HG03520 (cell line): ENCODE data around the gene TSPAN19.

Experiments
- ATAC-seq: cut with Tn5 transposase; IDR thresholded peaks from one replicate; pipeline ENCODE4 v1.9.1; 2021; ENCODE audit warnings: mild to moderate bottlenecking, moderate library complexity; ENCODE audit not compliant: unreplicated experiment

TSPAN19 gene

DNA sequence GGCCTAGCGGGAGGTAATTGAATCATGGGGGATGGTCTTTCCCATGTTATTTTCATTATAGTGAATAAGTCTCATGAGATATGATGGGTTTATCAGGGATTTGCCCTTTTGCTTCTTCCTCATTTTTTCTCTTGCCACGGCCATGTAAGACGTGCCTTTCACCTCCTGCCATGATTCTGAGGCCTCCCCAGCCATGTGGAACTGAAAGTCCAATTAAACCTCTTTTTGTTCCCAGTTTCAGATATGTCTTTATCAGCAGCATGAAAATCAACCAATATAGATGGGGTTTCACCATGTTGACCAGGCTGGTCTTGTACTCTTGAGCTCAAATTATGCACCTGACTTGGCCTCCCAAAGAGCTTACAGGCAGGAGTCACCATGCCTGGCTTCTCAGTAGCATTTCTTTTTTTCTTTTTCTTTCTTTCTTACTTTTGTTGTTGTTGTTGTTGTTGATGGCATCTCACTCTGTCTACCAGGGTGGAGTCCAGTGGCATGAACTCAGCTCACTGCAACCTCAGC is 33.2 kb downstream of the TSPAN19 start:
- ATAC-seq = no peak

DNA sequence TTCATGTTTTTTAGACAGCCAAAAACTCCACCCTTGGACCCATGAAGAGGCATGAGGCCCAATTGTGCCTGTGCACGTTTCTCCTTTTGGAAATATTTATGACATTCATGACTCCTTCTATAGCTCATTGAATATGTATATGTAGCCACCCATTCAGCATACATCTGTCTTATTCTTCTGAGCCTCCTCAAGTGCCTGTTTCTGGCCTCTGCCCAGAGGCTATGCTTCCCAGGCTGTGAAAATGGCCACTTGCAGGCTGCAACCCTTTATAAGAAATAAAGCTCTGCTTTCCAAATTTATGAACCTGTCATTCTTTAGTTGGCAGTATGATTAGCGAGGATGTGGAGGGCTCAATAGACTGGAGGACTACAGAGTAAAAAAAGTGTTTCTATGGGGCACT is 35.3 kb downstream of the TSPAN19 start:
- no peak for ATAC-seq

- no peak for ATAC-seq
Measured at GRCh38 chr12:84998341-84998740, 37.7 kb downstream of the TSPAN19 start.

DNA sequence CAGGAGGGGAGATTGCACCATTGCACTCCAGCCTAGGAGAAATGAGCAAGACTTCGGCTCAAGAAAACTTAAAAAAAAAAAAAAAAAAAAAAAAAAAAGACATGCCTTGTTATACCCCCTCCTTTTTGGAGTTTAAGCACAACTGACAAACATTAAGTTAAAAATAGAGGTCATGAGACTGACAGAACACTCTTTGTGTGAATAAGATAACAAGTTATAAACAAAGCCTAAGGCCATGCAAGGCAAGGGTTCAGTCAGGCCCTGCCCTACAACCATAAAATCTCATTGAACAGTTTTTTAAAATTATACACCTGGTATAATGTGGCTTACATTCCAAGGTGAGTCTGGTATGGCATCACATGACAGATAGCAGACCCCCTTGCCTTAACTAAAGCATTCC is 39.3 kb downstream of the TSPAN19 start:
- ATAC-seq = no peak

DNA sequence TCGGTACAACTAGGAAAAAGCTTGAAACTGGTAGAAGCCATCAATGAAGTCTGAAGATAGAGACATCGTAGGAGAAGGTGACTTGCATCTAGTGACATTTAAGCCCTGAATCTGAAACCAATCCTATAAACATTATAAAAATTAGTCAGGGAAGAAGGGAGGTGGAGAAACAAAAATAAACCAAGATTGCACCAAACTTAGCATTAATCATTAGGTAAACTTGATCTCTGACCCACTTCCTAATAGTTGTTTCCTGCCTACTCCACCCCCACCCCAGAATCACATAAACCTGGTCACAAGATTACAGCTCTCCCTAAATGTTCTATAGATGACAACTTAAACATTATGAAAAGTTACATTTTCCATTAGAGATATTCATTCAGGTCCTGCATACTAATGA is 40.4 kb downstream of the TSPAN19 start:
- ATAC-seq = no peak

- ATAC-seq = no peak
Measured at GRCh38 chr12:84994426-84994825, 41.7 kb downstream of the TSPAN19 start.

DNA sequence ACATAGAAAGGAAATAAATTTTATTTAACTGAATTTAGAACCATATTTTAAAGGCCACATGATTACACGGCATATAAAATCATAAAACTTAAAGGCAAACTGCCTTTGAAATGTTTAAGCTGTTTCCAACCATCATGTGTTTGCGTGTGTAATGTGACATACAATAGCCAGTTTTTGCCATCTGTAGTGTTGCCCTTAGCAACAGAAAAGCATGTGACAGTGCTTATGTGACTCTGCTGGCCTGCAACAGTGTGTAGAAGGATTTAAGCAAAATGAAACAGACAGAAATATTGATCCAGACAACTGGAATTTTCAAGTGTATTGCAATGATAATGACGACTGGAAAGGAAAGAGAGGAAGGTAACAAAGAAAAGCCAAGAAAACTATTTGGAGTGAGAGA is 49.5 kb downstream of the TSPAN19 start:
- ATAC-seq = no peak

DNA sequence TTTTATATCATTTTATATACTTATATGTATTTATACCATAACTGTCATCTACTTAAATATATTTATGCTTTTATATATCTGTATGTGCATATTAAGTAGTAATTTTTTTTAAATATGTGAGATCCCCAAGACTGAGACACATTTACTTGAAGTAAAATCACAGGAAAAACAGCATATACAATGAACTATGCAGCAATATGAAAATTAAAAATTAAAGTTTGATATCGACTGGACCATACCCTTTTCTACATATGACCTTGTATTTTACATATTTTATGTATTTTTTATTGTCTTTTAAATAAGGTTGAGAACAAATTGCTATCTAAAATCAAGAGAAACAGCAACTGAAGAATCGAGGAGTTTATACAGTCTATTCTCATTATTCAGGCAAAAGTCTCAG is 50.0 kb downstream of the TSPAN19 start:
- no peak for ATAC-seq

GRCh38 chr12:84983289-84983688 is 52.8 kb downstream of the TSPAN19 start:
- ATAC-seq = no peak

DNA sequence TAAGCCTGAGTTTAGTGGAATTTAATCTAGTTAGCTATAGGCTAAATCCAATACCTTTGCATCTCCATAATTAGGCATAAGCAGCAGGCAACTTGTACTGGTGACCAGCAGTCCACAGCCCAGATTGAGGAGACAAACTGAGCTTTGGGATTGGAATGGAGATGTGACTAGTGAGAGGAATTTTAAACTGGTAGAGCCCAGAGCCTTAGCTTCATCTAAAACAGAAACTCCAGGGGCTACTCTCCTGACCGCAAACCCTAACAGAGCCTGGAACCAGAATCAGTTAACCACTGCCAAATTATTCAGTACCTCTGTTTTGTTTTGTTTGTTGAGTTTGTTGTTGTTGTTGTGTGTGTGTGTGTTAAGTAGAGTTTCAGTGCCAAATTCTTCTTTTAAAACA is 53.2 kb downstream of the TSPAN19 start:
- no peak for ATAC-seq

GRCh38 chr12:84978921-84979320 is 57.2 kb downstream of the TSPAN19 start:
- ATAC-seq = no peak

- ATAC-seq = no peak
Measured at GRCh38 chr12:84976133-84976532, 59.9 kb downstream of the TSPAN19 start.

- no peak for ATAC-seq
Measured at GRCh38 chr12:84974155-84974815, 61.8 kb downstream of the TSPAN19 start.

DNA sequence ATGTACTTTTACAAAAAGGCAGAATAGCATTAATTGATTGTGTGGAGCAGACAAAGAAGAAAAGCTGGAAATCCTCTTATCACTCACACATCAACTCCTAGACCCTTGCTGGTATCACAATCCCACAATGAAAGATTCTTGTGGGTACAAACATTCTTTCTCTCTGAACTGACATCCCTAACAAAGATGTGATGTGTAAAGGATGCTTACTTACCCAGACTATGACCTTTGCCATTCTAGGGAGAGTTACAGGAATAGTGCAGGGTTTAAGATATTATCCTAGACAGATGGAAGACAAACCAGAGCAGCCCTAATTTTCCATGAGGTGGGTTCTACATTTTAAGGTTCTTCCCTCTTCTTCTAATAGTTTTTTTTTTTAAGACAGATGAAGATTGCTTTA is 63.1 kb downstream of the TSPAN19 start:
- ATAC-seq = no peak

DNA sequence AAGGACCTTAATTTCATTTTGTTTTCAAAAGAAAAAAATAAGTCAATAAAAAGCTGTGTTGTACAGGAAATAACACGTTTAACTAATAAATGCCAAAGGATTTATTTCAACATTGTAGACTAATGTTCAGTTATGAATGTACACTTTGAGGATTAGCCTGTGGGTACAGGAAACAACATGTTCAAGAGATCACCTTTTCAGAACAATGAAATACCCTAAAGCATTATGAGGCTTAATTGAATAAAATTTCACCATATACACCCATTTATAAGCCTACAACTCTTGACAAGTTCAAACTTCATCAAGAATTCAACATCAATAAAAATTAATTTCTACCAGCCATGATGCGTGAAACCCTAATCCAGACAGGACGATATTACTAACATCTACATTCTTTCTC is 66.9 kb downstream of the TSPAN19 start:
- no peak for ATAC-seq
